PFSK-1 (cell line): ENCODE measurements around the gene MVK.

Experiments
- FOXP2 ChIP-seq: optimal IDR thresholded peaks from 2 replicates; pipeline ENCODE3; 2011; ENCODE audit warnings: borderline replicate concordance, control low read depth, inconsistent platforms; ENCODE audit not compliant: insufficient read depth; ENCODE audit errors: extremely low read length, extremely low read depth
- POLR2AphosphoS5 ChIP-seq: IDR thresholded peaks from 2 replicates; pipeline ENCODE4 v1.6.1; 2012; ENCODE audit warnings: low read depth, mild to moderate bottlenecking, control low read depth, low read length, moderate library complexity
- TAF1 ChIP-seq: IDR thresholded peaks from 2 replicates; pipeline ENCODE4 v1.6.1; 2012; ENCODE audit warnings: low read length, control low read depth, borderline replicate concordance; ENCODE audit not compliant: insufficient read depth
- TF ChIP-seq, protein P1 (sequence below), 2 experiments: IDR thresholded peaks; 2 replicates each; pipeline versions ENCODE4 v1.6.1 to v1.8.0; 2011 to 2012; ENCODE audit warnings: low read depth in 2 of 2, low read length in 2 of 2, control low read depth in 1 of 2, inconsistent platforms in 1 of 2, mild to moderate bottlenecking in 1 of 2, moderate library complexity in 1 of 2; ENCODE audit not compliant: insufficient read depth in 1 of 2

GRCh38 chr12:109625749-109626377, 52.3 kb downstream of the MVK start:
- TF ChIP-seq POLR2AphosphoS5, result no peak
- TF ChIP-seq, protein P1, sequence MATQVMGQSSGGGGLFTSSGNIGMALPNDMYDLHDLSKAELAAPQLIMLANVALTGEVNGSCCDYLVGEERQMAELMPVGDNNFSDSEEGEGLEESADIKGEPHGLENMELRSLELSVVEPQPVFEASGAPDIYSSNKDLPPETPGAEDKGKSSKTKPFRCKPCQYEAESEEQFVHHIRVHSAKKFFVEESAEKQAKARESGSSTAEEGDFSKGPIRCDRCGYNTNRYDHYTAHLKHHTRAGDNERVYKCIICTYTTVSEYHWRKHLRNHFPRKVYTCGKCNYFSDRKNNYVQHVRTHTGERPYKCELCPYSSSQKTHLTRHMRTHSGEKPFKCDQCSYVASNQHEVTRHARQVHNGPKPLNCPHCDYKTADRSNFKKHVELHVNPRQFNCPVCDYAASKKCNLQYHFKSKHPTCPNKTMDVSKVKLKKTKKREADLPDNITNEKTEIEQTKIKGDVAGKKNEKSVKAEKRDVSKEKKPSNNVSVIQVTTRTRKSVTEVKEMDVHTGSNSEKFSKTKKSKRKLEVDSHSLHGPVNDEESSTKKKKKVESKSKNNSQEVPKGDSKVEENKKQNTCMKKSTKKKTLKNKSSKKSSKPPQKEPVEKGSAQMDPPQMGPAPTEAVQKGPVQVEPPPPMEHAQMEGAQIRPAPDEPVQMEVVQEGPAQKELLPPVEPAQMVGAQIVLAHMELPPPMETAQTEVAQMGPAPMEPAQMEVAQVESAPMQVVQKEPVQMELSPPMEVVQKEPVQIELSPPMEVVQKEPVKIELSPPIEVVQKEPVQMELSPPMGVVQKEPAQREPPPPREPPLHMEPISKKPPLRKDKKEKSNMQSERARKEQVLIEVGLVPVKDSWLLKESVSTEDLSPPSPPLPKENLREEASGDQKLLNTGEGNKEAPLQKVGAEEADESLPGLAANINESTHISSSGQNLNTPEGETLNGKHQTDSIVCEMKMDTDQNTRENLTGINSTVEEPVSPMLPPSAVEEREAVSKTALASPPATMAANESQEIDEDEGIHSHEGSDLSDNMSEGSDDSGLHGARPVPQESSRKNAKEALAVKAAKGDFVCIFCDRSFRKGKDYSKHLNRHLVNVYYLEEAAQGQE (IDR thresholded peaks at IDR 0.05; ENCODE audit: insufficient read depth in 1 of 2, low read depth in 2 of 2, low read length in 2 of 2), result no peak
- TF ChIP-seq FOXP2, result no peak
- TF ChIP-seq TAF1, result no peak
